GM18502 (cell line): ENCODE data around the gene GPX7.

Experiments used
- ATAC-seq: cut with Tn5 transposase; IDR thresholded peaks from one replicate; pipeline ENCODE4 v1.9.1; 2021; ENCODE audit warnings: mild to moderate bottlenecking; ENCODE audit not compliant: unreplicated experiment, poor library complexity

GPX7 gene

DNA sequence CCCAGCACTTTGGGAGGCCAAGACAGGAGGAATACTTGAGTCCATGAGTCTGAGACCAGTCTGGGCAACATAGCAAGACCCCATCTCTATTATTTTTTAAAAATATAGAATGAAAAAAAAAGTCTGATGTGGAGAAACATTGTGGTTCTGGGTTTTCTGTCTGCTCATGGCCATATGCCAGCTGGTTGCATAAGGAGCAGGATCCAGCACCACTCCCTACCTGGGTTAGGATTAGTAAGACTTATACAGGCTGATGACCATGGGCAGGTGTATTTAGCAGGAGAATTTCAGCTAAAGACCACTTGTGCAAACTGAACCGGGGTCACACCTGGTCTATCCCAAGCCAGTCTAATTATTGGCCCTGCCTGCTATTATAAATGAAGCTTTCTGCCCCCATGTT, 16.7 kb upstream of the GPX7 start:
- no peak for ATAC-seq

GRCh38 chr1:52588027-52588426, 14.1 kb upstream of the GPX7 start:
- ATAC-seq = no peak

GRCh38 chr1:52588535-52588934, 13.6 kb upstream of the GPX7 start:
- no peak for ATAC-seq

GRCh38 chr1:52590266-52590665, 11.9 kb upstream of the GPX7 start:
- no peak for ATAC-seq

DNA sequence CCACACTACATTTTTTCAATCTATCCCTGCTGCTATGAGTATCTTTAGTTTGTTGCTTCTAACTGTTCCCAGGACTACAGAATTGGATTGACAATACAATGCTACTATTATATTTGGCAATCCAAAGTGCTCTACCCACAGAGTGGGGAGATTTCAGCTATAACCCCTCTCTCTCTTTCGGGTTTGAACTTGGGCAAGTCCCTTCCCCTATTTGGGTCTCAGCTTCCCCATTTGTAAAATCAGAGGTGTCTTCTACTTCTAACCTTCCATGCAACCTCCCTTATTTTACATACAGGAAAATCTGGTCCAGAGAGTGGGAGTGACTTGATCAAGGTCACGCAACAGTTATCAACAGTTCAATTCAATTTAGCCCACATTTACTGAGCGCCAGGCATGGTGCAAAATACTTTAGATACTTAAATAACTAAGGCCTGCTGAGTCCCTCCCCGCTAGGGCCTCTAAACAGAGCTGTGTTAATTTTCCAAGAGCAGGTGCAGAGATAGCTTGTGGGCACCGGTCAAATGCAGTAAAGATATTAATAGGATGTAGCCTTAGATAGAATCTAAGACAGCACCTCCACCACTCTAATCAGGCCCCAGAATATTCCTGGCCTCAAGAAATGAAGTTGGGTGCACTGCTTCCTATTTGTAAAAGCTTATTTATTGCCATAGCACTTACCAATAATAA, 9.4 kb upstream of the GPX7 start:
- ATAC-seq = no peak

DNA sequence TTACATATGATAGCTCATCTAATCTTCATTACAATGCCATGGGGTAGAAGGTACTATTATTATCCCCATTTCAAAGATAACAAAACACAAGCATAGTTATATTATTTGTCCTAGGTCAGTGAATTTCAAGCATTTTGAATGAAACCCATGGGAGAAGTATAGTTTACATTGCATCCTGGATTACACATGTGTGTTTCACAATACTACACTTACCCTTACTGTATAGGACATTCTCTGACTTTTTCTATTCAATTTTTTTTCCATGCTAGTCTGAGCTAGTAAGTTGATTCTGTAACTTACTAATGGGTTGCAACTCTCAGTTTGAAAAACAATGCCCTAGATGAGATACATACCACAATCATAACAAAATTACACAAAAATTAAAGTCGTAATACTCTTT, 8.7 kb upstream of the GPX7 start:
- no peak for ATAC-seq

DNA sequence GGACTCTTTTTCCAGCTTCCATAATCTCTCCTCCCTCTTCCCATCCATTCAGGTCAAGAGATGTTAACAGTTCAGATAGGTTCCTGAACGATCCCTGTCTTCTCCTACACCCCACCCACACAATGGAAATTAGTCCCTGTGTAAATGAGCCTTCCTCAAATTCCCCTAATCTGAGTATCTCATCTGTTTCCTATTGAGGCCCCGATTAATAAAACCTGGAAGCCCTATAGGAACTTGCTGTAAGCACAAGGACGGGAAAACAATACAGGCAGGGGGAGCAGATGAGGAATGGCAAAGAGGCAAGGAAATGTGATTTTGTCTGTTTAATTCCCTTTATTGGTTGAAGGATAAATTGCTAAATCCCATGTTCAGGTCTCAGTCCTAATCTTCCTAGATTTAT, 7.1 kb upstream of the GPX7 start:
- ATAC-seq = no peak

- no peak for ATAC-seq
Observed at GRCh38 chr1:52597912-52598311, 4.3 kb upstream of the GPX7 start.

DNA sequence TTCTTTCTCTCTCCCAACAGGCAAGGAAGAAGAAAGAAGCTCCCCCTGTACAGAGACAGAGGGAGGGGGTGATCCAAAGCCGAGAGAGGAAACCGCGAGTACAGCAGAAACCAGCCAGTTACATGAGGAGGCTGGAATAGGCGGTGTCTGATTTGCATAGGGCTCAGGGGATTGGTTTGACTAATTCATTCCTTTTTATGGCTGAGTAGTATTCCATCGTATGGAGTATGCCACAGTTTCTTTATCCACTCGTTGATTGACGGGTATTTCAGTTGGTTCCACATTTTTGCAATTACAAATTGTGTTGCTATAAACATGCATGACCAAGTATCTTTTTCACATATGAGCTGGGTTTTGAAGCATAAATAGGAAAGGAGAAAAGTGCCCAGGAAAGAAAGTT, 3.4 kb upstream of the GPX7 start:
- no peak for ATAC-seq

DNA sequence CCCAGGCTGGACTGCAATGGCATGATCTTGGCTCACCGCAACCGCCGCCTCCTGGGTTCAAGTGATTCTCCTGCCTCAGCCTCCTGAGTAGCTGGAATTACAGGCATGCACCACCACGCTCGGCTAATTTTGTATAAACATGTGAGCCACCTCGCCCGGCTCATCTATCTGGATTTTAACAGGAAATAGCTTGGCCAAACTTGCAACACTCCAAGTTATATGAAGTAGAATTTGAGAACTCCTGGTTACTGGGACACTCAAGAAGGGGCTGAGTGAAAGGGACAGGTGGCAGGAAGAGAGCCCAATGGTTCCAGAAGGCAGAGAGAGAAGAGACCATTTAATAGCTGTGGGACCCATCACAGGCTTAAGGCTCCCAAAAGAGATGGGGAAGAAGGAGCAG, 2.9 kb upstream of the GPX7 start:
- no peak for ATAC-seq

GRCh38 chr1:52600533-52601179, 1.5 kb upstream of the GPX7 start:
- no peak for ATAC-seq

GRCh38 chr1:52601519-52601918, 652 bp upstream of the GPX7 start:
- no peak for ATAC-seq

DNA sequence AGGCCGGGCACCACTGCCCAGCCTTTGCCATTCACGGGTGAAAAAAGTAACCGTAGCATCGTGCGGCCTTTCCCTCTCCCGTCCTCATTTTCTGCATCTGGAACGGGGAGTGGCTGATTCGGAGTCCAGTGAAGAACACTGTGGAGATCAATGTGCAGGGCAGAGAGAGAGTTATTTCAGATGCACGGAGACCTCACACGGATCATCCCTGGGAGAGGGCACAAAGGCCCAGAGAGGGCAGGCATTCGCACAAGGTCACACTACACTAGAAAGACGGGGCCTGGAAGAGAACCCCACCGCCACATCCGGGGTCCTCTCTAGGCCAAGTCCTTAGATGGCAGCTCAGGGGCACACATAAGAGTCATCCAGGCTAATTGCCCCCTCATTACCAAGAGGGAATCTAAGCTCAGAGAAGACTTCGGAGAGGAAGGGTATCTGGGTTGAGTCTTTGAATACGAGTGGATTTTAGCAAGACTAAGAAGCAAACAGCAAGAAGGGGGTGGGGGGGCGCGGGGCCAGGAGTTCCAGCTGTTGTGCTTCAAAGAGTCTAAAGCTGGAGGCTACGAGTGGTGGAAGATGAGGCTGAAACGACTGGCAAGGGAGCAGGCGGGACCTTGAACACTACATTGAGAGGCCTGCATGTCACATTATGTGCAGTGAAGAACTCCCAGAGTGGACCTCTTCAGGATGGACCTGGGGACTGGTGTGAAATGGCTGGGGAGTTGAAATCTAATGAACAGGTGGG, 857 bp downstream of the GPX7 start:
- no peak for ATAC-seq

GRCh38 chr1:52603630-52604029, 1.5 kb downstream of the GPX7 start:
- no peak for ATAC-seq

DNA sequence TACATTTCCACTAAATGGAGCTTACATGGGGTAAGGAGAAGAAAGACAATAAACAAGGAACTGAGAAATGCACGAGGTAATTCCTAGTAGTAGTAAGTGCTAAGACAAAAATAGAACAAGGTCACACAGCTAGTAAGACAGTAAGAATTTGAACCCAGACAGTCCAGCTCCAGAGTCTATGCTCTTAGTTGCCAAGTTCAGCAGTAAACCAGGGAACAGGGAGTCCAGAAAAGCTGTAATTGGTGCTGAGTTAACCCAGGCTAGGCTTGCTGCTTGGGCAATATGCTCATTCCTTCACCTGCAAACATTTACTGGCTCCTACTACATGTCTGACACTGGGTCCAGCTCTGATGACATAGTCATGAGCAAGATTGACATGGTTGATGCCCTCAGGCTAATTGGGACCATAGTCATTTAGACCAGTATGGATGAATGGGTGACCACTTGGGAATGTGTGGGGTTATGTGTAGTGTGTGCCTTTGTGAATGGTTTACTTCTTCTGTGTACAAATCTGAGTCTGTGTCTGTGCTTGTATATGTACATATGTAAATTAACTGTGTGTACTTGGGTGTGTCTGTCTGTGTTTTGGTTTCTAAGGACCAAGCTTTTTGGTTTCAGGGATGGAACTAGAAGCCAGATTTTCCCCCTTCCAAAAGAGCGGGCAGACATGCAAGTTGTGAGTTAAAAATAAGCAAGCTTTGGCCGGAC, 2.0 kb downstream of the GPX7 start:
- ATAC-seq = no peak

- no peak for ATAC-seq
Observed at GRCh38 chr1:52613636-52614373, 11.6 kb downstream of the GPX7 start.

DNA sequence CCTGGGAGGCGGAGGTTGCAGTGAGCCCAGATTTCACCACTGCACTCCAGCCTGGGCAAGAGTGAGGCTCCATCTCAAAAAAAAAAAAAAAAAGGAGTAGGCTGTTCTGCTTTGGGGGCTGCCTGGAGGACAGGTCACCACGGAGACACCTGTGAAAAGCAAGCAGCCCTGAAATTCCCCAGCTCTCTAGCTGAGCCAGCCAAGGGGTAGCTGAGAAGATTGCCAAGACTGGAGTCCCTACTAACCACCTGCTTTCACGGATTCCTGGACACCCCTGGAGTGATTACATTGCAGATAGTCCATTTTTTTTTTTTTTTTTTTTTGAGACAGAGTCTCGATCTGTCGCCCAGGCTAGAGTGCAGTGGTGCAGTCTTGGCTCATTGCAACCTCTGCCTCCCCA, 12.5 kb downstream of the GPX7 start:
- ATAC-seq = no peak

DNA sequence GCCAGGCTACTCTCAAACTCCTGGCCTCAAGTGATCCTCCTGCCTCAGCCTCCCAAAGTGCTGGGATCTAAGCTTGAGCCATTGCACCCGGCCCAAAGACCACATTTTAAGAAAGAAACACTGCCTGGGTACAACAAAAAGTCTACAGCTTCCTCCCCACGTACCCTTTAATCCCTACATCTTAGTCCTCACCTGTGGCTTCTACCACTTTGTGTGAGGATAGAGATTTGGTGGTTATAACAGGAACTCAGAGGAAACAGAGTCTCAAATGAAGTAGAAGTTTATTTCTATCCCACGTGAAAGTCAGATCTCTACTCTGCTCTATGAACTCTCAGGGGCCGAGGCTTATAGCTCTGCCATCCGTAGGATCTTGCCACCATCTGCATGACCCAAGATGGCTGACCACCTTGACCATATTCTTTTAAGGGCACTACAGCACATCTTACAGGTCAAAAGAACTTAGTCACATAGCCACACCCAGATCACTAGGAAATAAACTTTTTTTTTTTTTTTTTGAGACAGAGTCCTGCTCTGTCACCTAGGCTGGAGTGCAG, 13.4 kb downstream of the GPX7 start:
- no peak for ATAC-seq

GRCh38 chr1:52621950-52622349, 19.8 kb downstream of the GPX7 start:
- no peak for ATAC-seq

- ATAC-seq = no peak
Observed at GRCh38 chr1:52623812-52624211, 21.6 kb downstream of the GPX7 start.
